HCEC 1CT (cell line): ENCODE results near the gene CRYAA.

ENCODE experiments used
- DNase-seq: peaks from one replicate; pipeline ENCODE4 v3.0.0-alpha.2; 2017

Gene CRYAA

DNA sequence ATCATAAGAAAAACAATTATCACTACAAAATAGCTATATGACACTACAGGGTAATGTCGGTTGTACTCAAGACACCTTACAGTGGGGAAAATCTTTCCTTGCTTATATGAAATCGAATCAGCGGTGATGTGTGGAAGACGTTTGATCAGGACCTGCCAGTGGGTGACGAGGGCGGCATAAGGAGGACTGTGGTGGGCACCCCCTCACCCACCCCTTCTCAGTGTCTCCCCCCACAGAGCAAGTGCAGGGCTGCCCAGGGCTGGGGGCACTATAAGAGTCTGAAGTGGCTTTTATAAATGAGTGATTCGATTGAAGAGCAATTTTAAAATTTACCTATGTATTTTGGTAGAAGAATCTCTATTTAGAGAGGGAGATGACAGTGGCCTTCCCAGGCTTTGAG, 35.8 kb downstream of the CRYAA start:
- no peak for DNase-seq

DNA sequence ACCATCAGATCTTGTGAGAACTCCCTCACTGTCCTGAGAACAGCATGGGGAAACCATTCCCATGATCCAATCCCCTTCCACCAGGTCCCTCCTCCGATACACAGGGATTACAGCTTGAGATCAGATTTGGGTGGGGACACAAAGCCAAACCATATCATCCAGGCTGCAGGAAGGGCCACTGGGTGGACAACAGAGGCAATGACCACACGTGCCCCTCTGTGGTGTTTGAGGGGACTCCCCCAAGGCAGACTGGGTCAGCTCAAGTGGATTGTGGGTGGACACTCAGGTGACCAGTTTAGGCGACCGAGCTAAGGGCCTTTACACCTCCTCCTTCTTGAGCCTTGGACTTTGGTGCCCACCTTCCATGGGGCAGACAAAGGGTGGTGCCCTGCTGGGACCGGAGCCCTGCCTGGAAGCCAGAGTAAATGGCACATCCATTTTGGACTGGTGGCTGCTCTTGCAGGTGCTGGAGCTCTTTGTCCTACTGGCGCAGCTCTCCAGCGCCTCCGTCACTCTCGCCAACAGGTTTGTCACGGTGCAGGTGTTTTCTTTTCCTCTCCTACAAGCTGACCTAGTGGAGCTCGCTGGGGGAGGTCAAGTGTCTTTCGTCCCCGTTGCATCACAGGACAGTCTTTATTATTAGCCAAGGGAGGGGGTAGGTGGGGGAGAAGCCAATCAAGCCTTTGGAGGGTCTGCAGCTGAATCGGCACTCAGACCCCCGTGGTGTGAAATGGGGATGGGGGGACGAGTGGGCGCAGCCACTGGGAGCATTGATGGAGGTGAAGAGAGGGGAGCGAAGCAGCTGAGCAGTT, 37.6 kb downstream of the CRYAA start:
- no peak for DNase-seq

DNA sequence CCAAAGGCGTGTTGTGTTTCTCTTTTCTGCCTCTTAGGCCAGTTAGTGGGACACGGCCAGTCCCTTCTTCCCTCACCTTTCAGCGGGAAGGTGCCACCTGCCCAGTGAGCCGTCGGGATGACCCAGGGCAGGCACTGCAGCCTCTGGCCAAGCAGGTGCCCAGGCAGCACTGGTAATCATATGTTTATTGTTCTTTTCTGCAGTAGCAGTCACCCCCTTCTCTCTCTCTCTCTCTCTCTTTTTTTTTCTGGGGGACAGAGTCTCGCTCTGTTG, 38.2 kb downstream of the CRYAA start:
- DNase-seq = no peak

DNA sequence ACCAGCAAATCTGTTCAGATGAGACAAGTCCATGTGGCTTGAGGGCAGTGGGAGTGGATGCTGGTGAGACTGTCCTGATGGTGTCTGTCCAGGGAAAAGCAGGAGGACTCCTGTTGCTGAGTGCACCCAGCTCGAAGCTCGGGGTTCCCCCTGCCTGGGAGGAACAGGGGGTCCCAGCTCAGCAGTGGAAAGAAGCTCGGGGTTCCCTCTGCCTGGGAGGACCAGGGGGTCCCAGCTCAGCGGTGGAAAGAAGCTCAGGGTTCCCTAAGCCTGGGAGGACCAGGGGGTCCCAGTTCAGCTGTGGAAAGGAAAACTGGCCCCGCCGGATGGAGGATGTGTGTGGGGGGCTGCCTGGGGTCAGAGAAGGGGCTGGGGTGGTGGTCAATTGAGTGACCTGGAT, 39.1 kb downstream of the CRYAA start:
- DNase-seq = no peak

DNA sequence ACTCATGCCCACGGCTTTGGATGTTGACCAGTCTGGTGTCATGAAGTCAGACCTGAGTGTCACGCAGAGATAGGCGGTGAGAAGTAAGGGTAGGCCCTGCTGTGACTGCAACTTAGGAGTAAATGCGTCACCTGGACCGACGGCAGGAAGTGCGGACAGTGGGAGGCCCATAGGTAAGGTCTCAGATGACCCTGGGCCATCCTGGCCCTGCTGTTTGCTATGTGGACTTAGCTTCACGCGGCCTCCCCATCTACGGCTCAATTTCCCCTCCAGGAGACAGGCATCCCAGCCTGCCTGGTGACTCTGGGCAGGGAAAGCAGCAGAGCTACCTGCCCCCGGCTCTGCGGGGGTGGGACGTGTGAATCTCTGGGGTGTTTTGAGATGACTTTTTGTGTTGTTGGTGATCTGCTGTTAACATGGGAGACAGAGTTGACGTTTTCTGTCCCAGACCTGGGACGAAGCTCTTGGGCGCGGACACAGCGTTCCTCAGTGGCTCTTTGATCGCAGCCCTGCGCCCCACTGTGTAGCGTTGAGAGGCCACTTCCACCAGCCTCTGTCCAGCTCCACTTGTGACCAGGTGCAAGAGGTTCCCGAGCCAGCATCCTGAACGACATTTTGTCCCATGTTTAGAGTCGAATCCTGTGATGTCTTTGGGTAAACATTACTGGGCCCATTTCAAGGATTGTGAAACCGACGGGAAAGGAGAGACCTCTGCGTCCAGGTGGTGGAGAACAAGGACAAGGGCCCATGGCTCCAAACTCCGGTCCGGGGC, 39.9 kb downstream of the CRYAA start:
- no peak for DNase-seq

DNA sequence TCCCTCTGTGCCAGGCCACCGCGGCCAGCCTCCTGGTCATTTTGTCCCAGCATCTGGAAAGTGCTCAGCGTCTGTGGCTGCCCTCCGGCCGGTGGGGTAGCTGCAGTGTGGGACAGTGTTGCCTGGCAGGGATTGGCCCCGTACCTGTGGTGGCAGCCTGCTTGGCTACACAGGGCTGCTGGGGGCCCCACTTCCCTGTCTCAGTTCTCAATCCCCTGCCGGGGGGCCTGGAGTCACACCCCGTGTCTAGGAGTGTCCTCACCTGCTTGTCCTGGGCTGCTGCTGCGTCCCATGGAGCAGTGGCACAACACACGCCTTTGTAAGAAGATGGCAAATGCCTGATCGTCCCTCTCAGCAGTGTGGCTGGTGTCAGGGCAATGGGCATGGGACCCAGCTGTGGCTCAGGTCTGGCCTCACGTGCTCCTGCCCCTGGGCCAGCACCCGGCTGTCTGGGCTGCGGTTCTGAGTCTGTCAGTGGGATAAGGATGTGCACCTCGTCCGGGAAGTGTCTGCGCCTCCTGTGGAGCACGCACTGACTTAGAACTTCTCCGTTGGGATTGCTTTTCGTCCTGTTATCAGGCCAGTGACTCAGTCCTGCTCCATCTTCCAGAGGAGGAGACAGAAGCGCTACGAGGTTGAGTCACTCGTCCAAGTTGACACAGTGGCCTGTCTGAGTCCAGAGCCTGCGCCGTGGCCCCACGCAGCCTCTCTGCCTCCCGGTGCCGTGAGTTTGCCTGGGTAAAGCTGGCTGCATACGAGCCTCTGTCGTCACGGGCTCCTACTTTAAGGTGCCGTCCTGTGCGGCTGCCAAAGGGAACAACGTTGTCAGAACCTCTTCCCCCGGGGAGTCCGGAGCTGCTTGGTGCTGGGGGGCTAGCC, 41.0 kb downstream of the CRYAA start:
- no peak for DNase-seq

DNA sequence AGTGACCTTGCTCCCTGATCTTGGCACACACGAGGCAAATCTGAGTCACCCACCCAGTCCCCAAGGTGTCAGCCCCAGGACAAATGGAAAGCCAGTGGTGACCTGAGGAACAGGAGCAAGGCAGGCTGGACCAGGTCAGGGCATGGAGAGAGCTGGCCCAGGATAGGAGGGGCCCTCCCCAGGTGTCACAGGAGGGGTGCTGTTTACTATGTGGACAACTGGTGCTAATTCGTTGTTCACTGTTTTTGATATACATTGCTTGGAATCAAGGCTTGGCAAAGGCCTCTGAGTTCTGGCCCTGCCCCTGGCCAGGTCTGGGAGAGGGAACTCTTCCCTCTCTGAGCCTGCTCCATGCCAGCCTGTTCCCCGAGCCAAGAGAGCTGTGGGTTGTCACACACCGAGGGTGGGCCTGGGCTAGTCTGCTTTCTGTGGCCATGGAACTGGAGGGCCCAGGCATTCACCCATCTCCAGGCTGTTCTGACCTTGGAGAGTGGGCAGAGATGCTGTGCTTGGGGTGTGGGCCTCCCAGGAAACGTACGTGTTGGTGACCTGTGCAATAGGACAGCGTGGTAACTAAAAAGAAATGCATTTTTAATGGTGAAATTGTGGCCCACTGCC, 41.8 kb downstream of the CRYAA start:
- DNase-seq = no peak

DNA sequence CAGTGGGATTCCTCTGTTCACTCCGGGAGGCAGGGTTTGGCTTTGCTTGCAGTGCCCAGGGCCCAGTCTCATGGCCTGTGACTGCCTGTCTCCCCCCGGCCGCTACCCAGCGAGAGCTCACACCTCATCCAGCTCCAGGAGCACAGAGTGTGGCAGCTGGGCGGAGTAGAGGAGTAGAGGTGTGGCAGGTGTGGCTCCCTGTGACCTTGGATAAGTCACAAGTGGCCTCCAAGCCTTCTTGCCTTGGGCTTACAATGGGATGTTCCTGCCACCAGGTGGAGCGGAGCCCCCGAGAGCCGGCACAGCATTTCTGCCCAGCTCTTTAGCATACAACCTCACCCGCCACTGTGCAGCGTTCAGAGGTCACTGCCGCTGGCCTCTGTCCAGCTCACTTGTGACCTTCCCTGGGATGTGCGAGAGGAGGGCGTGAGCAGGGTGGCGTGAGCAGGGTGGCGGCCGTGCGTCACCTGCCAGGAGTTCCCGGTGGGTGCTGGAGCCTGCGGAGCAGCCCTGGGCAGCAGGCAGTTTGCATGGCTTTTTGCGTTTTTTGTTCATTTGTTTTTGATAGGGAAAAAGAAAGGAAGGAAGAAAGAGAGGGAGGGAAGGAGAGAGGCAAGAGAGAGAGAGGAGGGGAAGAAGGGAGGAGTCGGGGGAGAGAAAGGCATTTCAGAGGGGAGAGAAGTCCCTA, 42.4 kb downstream of the CRYAA start:
- no peak for DNase-seq

DNA sequence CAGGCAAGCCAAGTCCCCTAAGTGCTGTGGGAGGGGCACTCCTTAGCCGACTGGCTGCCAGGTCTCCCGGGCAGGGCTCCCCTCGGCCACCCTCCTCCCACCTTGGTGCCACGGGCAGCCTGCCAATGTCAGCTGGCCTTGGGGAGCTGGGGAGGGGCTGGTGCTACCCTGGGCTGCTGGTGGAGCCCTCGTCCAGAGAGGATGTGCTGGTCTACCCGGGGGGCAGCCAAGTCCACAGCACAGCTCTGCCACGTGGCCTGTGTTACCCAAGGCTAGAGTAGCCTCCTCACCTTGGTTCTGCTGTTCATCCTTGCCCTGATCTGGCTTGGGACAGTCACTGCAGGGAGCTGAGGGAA, 42.9 kb downstream of the CRYAA start:
- no peak for DNase-seq
